CD4-positive, alpha-beta T cell treated with Interleukin-4 for 4 hours (primary cell): Measurements from ENCODE around the gene PTPRD.

Experiments
- DNase-seq: peaks from one replicate; pipeline ENCODE4 v3.0.0-alpha.2; 2020

PTPRD gene

GRCh38 chr9:8800196-8800595 lies 1812.6 kb downstream of the PTPRD start:
- DNase-seq = no peak

DNA sequence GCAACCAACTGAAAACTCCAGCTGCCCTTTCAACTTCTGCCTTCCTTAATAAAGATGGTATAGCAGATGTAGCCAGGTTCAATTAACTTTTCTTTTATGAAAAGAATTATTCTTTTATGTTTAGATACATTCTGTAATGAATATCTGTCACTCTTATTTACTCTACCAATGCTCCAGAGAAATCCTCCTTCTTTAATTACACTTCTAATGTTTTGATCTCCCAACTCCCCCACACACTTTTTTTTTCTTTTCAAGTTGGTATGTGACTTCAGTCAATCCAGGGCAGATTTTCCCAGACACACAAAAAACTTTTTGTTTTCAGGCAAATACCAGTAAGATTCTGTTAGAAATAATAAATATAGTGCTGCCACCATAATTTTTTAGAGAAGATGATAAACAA lies 1813.2 kb downstream of the PTPRD start:
- DNase-seq = no peak

DNA sequence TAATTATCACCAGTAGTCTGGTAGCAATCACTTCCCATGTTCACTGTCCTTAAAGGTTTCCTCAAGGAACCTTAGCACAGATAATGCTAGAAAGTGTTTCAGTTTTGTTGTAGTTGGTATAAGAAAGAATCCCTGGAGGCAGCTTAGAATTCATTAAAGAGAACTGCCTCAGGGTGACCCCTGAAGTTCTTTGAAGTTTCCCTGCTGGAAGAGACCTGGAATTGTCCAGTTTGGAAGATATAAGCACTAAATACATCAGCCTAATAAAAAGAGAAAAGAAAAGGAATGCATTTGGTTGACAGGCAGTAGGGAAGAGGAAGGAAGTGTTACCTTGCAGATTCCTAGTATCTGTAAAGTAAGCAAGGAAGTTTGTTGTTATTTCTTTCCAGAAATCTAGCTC lies 1813.6 kb downstream of the PTPRD start:
- no peak for DNase-seq

- DNase-seq = no peak
Measured at GRCh38 chr9:8784838-8785237, 1828.0 kb downstream of the PTPRD start.

DNA sequence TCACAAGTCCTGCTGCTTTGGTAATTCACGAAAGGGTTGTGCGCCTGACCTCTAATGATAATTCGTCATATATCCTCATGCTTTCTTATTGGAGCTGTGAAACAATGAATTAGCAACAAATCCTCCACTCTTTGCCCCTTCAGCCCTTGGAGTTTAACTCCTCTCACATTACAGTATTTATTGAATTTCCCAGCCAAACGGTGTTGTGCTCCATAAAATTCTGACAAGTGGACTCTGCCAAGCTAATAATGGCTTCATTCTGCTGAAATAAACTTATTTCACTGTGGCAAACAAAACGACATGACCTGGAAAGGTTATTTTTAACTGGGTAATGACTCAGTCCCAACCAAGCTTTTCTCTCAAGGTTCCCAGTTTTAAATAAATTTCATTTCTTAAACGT lies 1828.9 kb downstream of the PTPRD start:
- DNase-seq = no peak

DNA sequence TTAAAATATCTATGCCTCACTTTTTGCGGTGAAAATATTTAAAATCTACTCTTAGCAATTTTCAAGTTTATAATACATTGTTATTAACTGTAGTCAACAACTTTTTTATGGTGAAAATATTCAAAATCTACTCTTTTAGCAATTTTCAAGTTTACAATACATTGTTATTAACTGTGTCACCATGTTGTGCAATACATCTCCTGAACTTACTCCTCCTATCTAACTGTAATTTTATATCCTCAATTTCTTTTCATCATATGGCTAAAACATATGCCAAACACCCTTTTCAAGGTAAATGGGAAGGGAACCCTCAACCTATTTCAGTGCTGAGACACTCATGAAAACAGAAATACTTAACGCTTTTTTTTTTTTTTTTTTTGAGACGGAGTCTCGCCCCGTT lies 1830.6 kb downstream of the PTPRD start:
- no peak for DNase-seq

DNA sequence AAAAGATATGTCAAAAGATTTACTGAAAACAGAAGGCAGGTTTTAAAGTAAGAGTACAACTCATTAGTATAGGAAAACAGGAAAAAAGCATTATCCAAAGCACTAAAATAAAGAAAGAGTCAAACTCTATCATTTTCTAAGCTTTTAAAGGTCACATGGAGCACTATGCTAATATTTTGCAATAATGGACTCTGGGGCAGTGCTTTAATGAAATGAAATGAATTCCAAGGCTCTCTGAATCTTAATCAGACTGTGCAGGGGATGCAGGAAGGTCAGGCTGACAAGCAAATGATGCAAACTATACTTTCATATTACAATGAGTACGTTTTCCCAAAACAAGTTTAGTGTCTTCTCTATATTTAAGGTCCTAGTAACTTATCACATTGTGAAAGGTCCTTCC lies 1831.3 kb downstream of the PTPRD start:
- DNase-seq = no peak

DNA sequence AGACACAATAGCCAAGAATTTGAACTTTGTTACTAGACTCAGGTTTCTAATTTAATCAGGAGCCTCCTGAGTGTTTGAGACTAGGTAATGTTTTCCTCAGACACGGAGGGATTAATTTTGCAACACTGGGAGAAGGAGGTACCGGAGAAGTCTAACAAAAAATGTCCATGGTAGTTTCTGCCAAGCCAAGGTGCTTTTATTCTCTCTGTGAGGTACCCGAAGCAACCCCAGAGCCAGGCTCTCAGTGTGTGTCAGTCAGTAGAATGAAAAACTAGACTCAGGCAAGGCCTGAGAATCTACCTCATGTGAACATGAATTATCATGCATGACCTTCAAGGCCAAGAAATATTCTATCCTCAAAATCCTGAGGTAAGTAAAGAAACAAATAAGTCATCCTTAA lies 1832.4 kb downstream of the PTPRD start:
- DNase-seq = no peak

DNA sequence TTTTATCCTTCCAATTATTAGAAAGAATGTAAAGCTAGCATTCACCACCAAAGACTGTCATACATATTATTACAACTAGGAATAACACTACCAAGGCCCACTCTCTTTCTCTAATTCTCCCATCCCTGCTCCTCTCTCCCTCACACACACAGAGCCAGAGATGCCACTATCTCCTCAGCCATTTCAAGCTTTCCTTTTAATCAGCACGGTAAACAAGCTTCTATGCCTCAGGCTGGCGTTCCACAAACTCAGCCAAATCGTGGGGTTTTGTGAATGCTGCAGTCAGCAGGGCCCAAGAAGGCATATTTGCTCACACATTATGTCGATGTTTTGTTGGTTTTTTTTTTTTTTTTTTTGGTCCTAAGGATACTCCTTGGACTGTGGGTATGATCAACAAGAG lies 1833.3 kb downstream of the PTPRD start:
- no peak for DNase-seq

- DNase-seq = no peak
Measured at GRCh38 chr9:8778356-8778755, 1834.4 kb downstream of the PTPRD start.

DNA sequence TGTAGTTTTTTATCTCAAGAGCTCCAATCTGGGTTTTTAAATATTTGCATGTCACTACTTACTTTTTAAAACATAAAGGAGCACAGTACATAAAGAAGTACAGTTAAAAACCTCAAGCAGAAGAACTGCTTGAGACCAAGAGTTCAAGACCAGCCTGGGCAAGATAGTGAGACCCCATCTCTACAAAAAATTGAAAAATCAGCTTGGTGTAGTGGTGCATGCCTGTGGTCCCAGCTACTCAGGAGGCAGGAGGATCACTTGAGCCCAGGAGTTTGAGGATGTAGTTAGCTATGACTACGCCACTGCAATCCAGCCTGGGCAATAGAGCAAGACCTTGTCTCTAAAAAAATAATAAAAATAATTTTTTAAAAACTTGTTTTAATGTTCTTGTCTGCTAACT lies 1840.5 kb downstream of the PTPRD start:
- no peak for DNase-seq

GRCh38 chr9:8769153-8769552 lies 1843.6 kb downstream of the PTPRD start:
- DNase-seq = no peak

- DNase-seq = no peak
Measured at GRCh38 chr9:8766096-8766495, 1846.7 kb downstream of the PTPRD start.

DNA sequence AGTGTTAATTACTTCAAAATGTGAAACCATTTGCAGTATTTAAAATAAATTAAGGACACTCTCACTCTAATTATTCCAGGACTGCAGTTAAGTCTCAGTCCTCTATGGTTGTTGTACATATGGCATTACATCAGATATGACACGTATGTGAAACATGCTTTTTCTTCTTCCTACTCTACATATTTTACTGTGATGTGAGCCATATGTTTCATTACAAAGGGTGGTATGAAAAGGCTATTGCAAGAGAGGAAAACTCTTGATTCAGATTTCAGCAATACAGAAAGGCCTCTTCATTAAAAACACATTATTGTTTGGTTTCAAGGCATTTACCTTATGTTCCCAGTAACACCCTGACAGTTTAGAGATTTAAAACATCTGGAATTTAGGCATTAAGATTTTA lies 1848.8 kb downstream of the PTPRD start:
- no peak for DNase-seq

DNA sequence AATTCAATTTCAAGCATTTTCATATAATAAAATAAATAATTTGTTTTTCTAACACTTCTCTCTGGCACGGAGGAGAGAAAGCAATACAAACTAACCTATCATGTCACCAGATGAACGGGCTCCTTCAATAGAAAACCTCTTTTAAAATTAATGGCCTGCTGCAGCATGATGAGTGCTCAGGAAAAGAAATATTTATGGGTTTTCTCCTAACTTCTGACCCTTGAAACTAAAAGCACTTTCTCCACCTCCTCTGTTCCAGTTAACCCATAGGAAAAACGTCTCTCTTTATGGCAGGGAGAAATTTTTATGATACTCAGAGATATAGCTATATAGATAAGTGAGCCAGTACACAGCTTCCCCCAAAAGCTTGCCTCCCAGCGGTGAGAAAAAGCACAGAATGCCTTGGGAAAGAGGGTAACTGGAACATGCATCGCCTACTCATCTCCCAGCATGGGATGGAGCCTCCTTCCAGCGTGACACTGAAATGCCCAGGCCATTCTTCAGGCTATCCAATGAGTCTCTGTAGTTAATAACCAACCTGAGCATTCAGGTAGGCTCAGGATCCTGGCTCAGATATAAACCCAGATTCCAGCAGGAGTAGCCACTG lies 1850.2 kb downstream of the PTPRD start:
- no peak for DNase-seq

DNA sequence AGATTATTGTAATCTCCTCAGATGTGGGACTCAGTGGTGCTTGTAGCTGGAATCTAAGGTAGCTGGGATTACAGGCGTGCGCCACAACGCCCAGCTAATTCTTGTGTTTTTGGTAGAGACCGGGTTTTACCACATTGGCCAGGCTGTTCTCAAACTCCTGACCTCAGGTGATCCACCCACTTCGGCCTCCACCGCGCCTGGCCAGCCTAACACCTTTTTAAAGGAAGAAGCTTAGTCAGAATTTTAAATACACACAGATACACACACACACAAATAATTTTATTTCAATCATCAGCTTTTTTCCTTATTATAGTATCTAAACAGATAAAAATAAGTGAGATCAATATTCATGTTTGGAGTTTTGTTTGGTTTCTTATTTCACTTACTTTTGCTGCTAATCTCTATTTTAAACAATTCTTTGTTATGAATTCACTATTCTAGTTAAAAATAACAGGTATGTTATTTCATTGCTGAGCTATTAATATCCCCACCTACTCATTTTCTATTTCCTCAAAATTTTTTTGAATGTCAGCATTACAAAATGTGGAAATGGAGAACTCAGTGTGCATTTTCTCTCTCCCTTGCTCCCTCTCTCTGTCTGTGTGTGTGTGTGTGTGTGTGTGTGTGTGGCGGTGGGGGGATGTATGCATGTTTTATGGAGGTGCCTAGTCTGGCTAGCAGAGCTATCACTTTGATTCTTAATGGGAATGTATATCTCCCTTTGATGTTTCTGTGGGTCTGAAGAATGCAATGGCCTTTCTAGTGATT lies 1852.6 kb downstream of the PTPRD start:
- DNase-seq = no peak

GRCh38 chr9:8757881-8758280 lies 1854.9 kb downstream of the PTPRD start:
- no peak for DNase-seq

DNA sequence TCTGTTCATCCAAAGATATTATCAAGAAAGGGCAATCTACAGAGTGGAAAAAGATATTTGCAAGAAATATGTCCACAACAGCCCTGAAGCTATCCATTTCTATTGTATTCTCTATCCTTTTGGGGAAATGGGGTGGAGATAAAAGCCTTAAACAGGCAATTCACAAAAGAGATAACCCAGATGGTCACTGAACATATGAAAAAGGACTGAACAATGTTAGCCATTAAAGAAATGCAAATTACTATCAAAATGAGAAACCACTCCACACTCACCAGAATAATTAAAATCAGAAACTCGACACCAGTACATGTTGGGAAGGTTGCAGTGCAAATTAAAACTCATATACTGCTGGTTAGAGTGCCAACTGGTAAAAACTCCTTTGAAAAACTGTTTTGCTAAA lies 1858.1 kb downstream of the PTPRD start:
- no peak for DNase-seq

DNA sequence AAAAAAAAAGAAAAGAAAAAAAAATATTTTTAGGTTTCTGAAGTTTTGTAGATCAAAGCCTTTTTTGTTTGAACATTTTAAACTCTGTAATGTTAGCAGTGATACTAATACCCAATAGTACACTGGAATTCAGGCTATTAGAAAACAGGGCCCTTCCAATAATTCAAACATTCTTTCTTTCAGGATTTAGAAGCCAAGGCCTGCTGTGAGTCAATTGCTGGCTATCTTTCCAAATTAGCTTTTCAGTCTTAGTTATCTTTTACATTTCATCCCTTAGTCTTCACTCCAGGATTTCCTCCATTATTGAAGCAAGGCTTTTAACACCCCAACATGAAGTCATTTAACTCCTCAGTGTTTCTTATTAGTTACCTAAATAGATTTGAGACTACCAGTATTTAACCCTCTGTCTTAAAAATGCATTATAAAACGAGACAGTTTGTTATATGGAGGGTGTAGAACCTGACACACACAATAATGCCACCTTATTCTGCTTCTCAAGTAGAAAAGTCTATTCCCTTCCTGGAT lies 1861.3 kb downstream of the PTPRD start:
- DNase-seq = no peak

DNA sequence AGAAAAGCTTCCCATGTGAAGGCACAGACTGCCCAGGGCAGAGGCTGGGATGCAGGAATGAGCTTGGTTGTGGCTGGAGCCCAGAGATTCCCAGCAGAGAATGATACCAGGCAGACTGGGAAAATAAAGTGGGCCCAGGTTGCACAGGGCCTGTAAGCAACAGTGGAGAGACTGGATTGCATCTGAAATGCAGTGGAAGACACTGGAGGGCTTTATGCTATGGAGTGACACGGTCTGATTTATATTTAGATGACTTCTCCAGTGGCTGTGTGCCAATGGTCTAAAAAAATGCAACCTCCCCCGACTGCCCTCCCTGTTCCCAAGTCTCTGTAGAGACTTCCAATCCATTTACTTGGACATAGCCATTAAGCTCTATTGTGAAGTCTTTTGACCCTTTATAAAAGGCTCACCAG lies 1862.2 kb downstream of the PTPRD start:
- DNase-seq = no peak

DNA sequence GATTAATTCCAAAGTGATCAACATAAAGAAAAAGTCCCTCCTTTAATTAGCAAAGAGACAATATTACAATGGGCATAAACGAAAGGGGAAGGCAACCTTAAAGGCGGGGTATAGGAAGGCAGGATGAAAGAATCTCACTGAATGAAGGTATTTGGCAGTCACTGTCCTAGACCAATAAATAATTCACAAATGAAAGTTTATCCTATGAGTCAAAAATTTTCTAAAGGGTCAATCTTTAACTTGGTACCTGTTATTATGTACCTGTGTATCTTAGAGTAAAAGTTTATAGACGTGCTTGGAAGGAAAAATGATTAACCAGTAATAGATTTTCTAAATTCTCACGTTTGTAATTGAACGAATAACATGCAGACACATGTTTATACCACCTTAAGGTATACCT lies 1867.5 kb downstream of the PTPRD start:
- no peak for DNase-seq

DNA sequence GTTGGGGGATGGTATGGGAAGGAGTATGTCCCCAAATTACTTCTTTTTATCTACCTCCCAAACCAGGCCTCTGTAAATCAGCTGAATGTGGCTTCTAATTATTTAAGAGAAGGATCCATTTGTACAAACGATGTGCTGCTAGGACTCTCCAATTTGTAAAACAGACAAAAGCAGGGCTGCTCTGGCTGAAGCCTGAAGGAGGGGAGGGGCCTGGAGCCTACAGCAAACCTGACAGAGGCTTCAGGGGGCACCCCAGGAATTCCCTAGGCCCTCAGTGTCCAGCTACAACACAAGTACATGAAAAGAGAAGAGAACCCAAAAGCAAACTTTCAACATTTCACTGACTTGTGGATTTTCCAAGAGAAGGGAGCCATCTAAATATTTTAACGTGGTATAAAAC lies 1873.9 kb downstream of the PTPRD start:
- no peak for DNase-seq

GRCh38 chr9:8736805-8737204 lies 1876.0 kb downstream of the PTPRD start:
- no peak for DNase-seq

GRCh38 chr9:8734760-8735159 lies 1878.0 kb downstream of the PTPRD start:
- DNase-seq = no peak
